ENCODE data around the gene SF3A2.

SF3A2 gene

DNA sequence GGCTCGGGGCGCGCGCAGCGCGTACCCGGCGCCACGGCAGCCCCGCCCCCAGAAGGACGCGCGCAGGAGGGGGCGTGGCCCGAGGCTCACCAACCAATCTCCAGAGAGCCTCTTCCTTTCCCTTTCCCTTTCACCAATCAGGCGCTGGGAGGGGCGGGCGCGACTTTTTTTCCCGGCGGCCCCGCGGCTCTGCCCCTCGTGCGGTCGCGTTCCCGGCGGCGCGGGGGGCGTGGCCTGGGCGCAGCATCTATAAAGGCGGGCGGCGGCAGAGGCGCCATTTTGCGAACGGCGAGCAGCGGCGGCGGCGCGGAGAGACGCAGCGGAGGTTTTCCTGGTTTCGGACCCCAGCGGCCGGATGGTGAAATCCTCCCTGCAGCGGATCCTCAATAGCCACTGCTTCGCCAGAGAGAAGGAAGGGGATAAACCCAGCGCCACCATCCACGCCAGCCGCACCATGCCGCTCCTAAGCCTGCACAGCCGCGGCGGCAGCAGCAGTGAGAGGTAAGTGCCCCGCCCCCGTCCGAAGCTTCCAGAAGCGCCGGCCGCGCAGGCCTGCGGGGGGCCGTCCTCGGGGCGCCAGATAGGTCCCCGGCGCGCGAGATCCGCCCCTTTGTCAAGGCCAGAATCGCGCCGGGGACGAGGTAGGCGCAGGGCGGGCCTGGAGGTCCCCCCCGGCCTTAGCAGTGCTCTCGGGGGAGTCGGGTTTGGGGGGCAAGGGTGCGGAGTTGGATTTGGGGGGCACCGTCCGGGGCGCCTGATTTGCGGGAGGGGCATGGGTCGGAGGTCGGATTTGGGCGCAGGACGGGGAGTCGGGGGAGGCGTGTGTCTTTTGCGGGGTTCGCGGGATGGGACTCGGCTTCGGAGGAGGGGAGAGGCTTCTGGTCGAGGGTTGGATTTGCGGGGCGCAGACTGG lies 32.9 kb downstream of the SF3A2 start:
- H3K56ac ChIP-seq (ENCODE audit: low read length) = peak overlapping the region; percentile 100
- peak overlapping the region; percentile 69 for H3K18ac ChIP-seq (ENCODE audit: low read length)
- peak; percentile 98 for DNase-seq
- H3K4me2 ChIP-seq (ENCODE audit: low read length) = no peak overlapping the region
- WGBS (ENCODE audit: extremely low coverage, insufficient coverage, low lambda C conversion rate) = no CpG with 5 or more reads among the region's 103 CpGs
- peak overlapping the region; percentile 84 for H3K27ac ChIP-seq (ENCODE audit: low read depth, low read length)
- no peak overlapping the region for H4K8ac ChIP-seq (ENCODE audit: low read depth, low read length)
- no peak overlapping the region for H2BK120ac ChIP-seq (ENCODE audit: low read depth, low read length)
- H3K79me2 ChIP-seq (ENCODE audit: control insufficient read depth, insufficient read depth, low read length) = peaks cover 38% of the 10 kb centered on the region
- no peak overlapping the region for H2BK5ac ChIP-seq (ENCODE audit: low read length)
- H3K23ac ChIP-seq (ENCODE audit: low read length) = peak overlapping the region; percentile 89
- H4K5ac ChIP-seq (ENCODE audit: low read length) = no peak overlapping the region
- peak overlapping the region; percentile 77 for H3K4ac ChIP-seq (ENCODE audit: low read depth, low read length)
- peaks cover 7% of the 10 kb centered on the region for H3K79me1 ChIP-seq (ENCODE audit: low read length)
- peak overlapping the region; percentile 100 for H3K9ac ChIP-seq (ENCODE audit: low read length)
- H3K27me3 ChIP-seq (ENCODE audit: insufficient read depth, low read length, poor library complexity) = no peaks in the 10 kb centered on the region
- H3K36me3 ChIP-seq (ENCODE audit: control insufficient read depth, insufficient read depth, low read length) = peaks cover 5% of the 10 kb centered on the region
- H3K4me1 ChIP-seq (ENCODE audit: control insufficient read depth, low read depth, low read length) = no peaks in the 10 kb centered on the region
- H2AK5ac ChIP-seq (ENCODE audit: low read length) = peak overlapping the region; percentile 92
- peak overlapping the region; percentile 100 for H3K4me3 ChIP-seq (ENCODE audit: low read length)
- H2BK15ac ChIP-seq (replicated peaks; ENCODE audit: low read depth) = no peak overlapping the region

DNA sequence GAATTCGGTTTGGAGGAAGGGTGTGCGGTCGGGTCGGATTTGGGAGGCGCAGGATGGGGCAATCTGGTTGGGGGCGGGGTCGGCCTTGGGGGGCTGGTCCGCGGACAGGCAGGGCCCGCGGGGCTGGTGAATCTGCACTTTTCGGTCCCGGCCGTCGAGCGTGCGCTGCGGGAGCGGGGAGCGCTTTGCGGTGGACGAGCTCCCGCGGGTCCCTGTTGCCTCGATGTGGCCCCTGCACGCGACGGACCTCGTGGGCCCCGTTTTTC lies 33.5 kb downstream of the SF3A2 start:
- H3K18ac ChIP-seq (ENCODE audit: low read length) = peak overlapping the region; percentile 69
- no CpG with 5 or more reads among the region's 30 CpGs for WGBS (ENCODE audit: extremely low coverage, insufficient coverage, low lambda C conversion rate)
- H3K56ac ChIP-seq (ENCODE audit: low read length) = peak overlapping the region; percentile 100
- H3K4me2 ChIP-seq (ENCODE audit: low read length) = no peak overlapping the region
- H3K27me3 ChIP-seq (ENCODE audit: insufficient read depth, low read length, poor library complexity) = no peaks in the 10 kb centered on the region
- no peaks in the 10 kb centered on the region for H3K4me1 ChIP-seq (ENCODE audit: control insufficient read depth, low read depth, low read length)
- H3K79me2 ChIP-seq (ENCODE audit: control insufficient read depth, insufficient read depth, low read length) = peaks cover 38% of the 10 kb centered on the region
- H3K4ac ChIP-seq (ENCODE audit: low read depth, low read length) = peak overlapping the region; percentile 77
- H2BK5ac ChIP-seq (ENCODE audit: low read length) = no peak overlapping the region
- no peak overlapping the region for H4K5ac ChIP-seq (ENCODE audit: low read length)
- H4K8ac ChIP-seq (ENCODE audit: low read depth, low read length) = no peak overlapping the region
- H2BK15ac ChIP-seq (replicated peaks; ENCODE audit: low read depth) = no peak overlapping the region
- peak overlapping the region; percentile 89 for H3K23ac ChIP-seq (ENCODE audit: low read length)
- peaks cover 5% of the 10 kb centered on the region for H3K36me3 ChIP-seq (ENCODE audit: control insufficient read depth, insufficient read depth, low read length)
- peak overlapping the region; percentile 84 for H3K27ac ChIP-seq (ENCODE audit: low read depth, low read length)
- peaks cover 7% of the 10 kb centered on the region for H3K79me1 ChIP-seq (ENCODE audit: low read length)
- H3K9ac ChIP-seq (ENCODE audit: low read length) = peak overlapping the region; percentile 100
- no peak overlapping the region for H2BK120ac ChIP-seq (ENCODE audit: low read depth, low read length)
- no peak for DNase-seq
- H3K4me3 ChIP-seq (ENCODE audit: low read length) = peak overlapping the region; percentile 100
- no peak overlapping the region for H2AK5ac ChIP-seq (ENCODE audit: low read length)

DNA sequence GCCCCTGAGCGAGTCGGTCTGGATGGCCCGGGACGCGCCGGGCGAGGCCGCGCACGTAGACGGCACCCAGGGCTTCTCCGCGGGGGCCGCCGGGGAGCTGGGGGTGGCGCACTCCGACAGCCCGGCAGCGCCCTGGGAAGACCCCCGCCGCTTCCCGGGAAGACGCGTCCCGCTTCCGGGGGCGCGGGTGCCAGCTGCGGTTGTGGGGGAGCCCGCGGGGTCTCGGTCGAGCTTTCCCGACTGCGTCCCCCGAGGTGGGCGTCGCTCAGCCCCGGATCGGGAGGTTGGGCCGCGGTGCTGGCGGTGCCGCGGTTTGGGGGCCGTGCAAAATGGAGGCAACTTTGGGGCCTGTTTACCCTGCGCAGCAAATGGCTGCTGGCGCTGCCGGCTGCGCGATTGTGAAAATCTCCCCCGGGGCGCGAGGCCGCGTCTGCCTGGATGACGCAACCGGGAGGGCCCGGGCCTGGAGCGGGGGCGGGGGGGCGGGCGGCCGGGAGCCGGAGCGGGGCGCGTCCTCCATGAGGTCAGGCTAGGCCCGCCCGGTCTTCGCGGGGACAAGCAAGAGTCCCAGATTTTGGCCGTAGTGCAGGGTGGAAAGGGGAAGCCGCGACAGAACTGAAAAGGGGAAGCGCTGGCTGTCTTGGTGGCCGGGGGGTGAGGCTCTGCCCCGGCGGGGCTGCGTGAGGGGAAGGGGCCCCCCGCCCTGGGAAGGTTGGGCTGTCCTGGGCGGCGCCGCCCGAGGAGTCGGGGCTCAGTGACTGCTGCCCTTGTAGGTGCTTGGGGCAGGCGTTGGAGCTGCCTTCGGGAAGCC lies 34.0 kb downstream of the SF3A2 start:
- no CpG with 5 or more reads among the region's 88 CpGs for WGBS (ENCODE audit: extremely low coverage, insufficient coverage, low lambda C conversion rate)

DNA sequence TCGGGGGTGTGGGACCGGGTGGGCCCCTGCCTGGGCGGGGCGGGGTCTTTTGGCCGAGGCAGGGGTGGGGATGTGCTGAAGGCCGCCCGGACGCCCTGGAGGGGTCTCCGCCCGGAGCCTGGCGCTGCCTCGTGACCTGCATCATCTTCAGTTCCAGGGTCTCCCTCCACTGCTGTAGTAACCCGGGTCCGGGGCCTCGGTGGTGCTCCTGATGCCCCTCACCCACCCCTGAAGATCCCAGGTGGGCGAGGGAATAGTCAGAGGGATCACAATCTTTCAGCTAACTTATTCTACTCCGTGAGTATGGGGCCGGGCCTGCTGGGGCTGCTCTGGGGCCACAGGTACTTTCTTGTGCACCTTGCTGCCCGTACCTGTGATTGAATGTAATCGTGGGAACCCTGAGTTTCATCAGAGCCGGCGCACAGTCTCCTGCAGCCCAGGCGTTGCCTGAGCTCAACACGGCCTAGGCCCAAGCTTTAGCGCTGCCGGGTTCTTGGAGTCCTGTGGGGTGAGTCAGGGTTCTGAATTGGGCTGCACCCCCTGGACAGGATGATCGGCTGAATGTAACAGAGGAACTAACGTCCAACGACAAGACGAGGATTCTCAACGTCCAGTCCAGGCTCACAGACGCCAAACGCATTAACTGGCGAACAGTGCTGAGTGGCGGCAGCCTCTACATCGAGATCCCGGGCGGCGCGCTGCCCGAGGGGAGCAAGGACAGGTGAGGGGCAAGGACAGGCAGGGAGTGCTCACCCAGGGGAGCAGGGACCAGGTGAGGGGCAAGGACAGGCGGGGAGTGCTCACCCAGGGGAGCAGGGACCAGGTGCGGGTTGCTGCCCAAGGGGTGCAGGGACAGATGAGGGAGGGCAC lies 34.8 kb downstream of the SF3A2 start:
- Histone ChIP-seq H3K9ac (ENCODE audit: low read length) (peak overlapping the region; percentile 100), H2BK5ac (ENCODE audit: low read length) (no peak overlapping the region), H3K79me2 (ENCODE audit: control insufficient read depth, insufficient read depth, low read length) (peaks cover 38% of the 10 kb centered on the region), H4K5ac (ENCODE audit: low read length) (no peak overlapping the region), H3K79me1 (ENCODE audit: low read length) (peaks cover 7% of the 10 kb centered on the region), H3K23ac (ENCODE audit: low read length) (no peak overlapping the region), H3K18ac (ENCODE audit: low read length) (peak overlapping the region; percentile 69), H2BK120ac (ENCODE audit: low read depth, low read length) (no peak overlapping the region), H3K27ac (ENCODE audit: low read depth, low read length) (peak overlapping the region; percentile 84), H3K4me3 (ENCODE audit: low read length) (peak overlapping the region; percentile 100), H4K8ac (ENCODE audit: low read depth, low read length) (no peak overlapping the region), H3K56ac (ENCODE audit: low read length) (peak overlapping the region; percentile 100), H3K4me1 (ENCODE audit: control insufficient read depth, low read depth, low read length) (no peaks in the 10 kb centered on the region), H3K4me2 (ENCODE audit: low read length) (peak overlapping the region; percentile 50), H3K36me3 (ENCODE audit: control insufficient read depth, insufficient read depth, low read length) (peaks cover 5% of the 10 kb centered on the region), H3K27me3 (ENCODE audit: insufficient read depth, low read length, poor library complexity) (no peaks in the 10 kb centered on the region), H2BK15ac (replicated peaks; ENCODE audit: low read depth) (no peak overlapping the region), H3K4ac (ENCODE audit: low read depth, low read length) (no peak overlapping the region), H2AK5ac (ENCODE audit: low read length) (no peak overlapping the region)
- DNase-seq = no peak
- WGBS (ENCODE audit: extremely low coverage, insufficient coverage, low lambda C conversion rate) = no CpG with 5 or more reads among the region's 43 CpGs

More for the DNA sequence above, 34.0 kb downstream of the SF3A2 start:
- Histone ChIP-seq H2AK5ac (ENCODE audit: low read length) (no peak overlapping the region), H2BK5ac (ENCODE audit: low read length) (no peak overlapping the region), H3K79me1 (ENCODE audit: low read length) (peaks cover 7% of the 10 kb centered on the region), H3K4me3 (ENCODE audit: low read length) (peak overlapping the region; percentile 100), H4K5ac (ENCODE audit: low read length) (no peak overlapping the region), H3K18ac (ENCODE audit: low read length) (peak overlapping the region; percentile 69), H3K4ac (ENCODE audit: low read depth, low read length) (peak overlapping the region; percentile 77), H3K9ac (ENCODE audit: low read length) (peak overlapping the region; percentile 100), H3K27ac (ENCODE audit: low read depth, low read length) (peak overlapping the region; percentile 84), H3K36me3 (ENCODE audit: control insufficient read depth, insufficient read depth, low read length) (peaks cover 5% of the 10 kb centered on the region), H3K4me2 (ENCODE audit: low read length) (peak overlapping the region; percentile 40), H3K27me3 (ENCODE audit: insufficient read depth, low read length, poor library complexity) (no peaks in the 10 kb centered on the region), H2BK15ac (replicated peaks; ENCODE audit: low read depth) (no peak overlapping the region), H3K56ac (ENCODE audit: low read length) (peak overlapping the region; percentile 100), H3K23ac (ENCODE audit: low read length) (peak overlapping the region; percentile 89), H2BK120ac (ENCODE audit: low read depth, low read length) (no peak overlapping the region), H3K79me2 (ENCODE audit: control insufficient read depth, insufficient read depth, low read length) (peaks cover 38% of the 10 kb centered on the region), H3K4me1 (ENCODE audit: control insufficient read depth, low read depth, low read length) (no peaks in the 10 kb centered on the region), H4K8ac (ENCODE audit: low read depth, low read length) (peak overlapping the region; percentile 58)
- DNase-seq = peak; percentile 65

DNA sequence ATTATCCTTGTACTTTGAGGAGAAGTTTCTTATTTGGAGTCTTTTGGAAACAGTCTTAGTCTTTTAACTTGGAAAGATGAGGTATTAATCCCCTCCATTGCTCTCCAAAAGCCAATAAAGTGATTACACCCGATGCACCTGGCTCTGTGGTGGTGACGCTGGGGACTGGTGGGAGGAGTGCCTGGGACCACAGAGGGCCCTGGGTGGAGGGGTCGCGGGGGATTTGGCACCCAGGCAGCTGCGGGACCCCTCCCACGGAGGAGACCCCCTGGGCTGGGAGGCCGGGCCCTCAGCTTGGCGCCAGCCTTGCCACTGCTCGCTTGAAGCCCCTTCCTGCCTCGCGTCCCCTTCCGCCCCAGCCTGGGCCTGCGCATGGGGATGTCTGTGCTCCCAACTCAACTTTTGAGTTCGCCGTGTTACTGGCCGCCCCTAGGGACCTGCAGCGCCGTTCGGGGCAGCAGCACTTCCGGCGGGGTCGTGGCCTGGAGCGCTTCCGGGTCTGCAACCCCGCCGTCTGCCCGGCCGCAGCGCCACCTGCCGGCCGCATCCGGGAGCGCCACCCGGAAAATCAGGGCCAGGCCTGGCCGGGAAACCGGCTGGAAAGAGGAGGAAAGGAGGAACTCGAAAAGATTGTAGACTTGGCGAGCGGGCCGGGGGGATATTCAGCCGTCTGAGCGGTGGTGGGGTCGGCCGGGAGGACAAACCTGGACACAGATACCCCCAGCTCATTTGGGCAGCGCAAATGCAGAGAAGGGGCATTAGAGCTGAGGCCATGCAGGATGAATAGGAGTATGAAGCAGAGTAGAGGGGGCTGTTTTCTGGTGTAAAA lies 36.9 kb downstream of the SF3A2 start:
- peaks cover 7% of the 10 kb centered on the region for H3K79me1 ChIP-seq (ENCODE audit: low read length)
- WGBS (ENCODE audit: extremely low coverage, insufficient coverage, low lambda C conversion rate) = no CpG with 5 or more reads among the region's 45 CpGs
- no peak overlapping the region for H2BK120ac ChIP-seq (ENCODE audit: low read depth, low read length)
- H4K5ac ChIP-seq (ENCODE audit: low read length) = no peak overlapping the region
- no peak overlapping the region for H2BK15ac ChIP-seq (replicated peaks; ENCODE audit: low read depth)
- H3K27me3 ChIP-seq (ENCODE audit: insufficient read depth, low read length, poor library complexity) = no peaks in the 10 kb centered on the region
- no peaks in the 10 kb centered on the region for H3K4me1 ChIP-seq (ENCODE audit: control insufficient read depth, low read depth, low read length)
- H2BK5ac ChIP-seq (ENCODE audit: low read length) = no peak overlapping the region
- no peak overlapping the region for H2AK5ac ChIP-seq (ENCODE audit: low read length)
- H3K9ac ChIP-seq (ENCODE audit: low read length) = peak overlapping the region; percentile 53
- peaks cover 5% of the 10 kb centered on the region for H3K36me3 ChIP-seq (ENCODE audit: control insufficient read depth, insufficient read depth, low read length)
- peaks cover 38% of the 10 kb centered on the region for H3K79me2 ChIP-seq (ENCODE audit: control insufficient read depth, insufficient read depth, low read length)
- no peak overlapping the region for H3K4ac ChIP-seq (ENCODE audit: low read depth, low read length)
- peak overlapping the region; percentile 34 for H3K4me2 ChIP-seq (ENCODE audit: low read length)
- H3K18ac ChIP-seq (ENCODE audit: low read length) = no peak overlapping the region
- H3K27ac ChIP-seq (ENCODE audit: low read depth, low read length) = peak overlapping the region; percentile 52
- H4K8ac ChIP-seq (ENCODE audit: low read depth, low read length) = no peak overlapping the region
- DNase-seq = peak; percentile 96
- peak overlapping the region; percentile 76 for H3K56ac ChIP-seq (ENCODE audit: low read length)
- no peak overlapping the region for H3K4me3 ChIP-seq (ENCODE audit: low read length)
- H3K23ac ChIP-seq (ENCODE audit: low read length) = peak overlapping the region; percentile 15
